ENCODE results near the gene BCL11A.
A peak's percentile ranks its signal among the peaks of the same experiment; 100 is the strongest.

Gene BCL11A

GRCh38 chr2:60547841-60548240 is 5.6 kb downstream of the BCL11A start:
- intact Hi-C loops (cut with micrococcal nuclease) = loop anchor here (2.0 to 5.0 kb wide), 2 partner anchors 31 to 66 kb away; no protein-coding TSS in a partner anchor
- Mint-ChIP-seq H3K27ac (no peak overlapping the region), H3K4me1 (ENCODE audit: low read depth) (peaks cover 55% of the 10 kb centered on the region), H3K27me3 (no peaks in the 10 kb centered on the region), H3K4me3 (no peak overlapping the region), H3K36me3 (ENCODE audit: low read depth) (peaks cover 63% of the 10 kb centered on the region), H3K9me3 (no peaks in the 10 kb centered on the region)

GRCh38 chr2:60546756-60547420 is 6.6 kb downstream of the BCL11A start:
- Mint-ChIP-seq H3K9me3 (no peaks in the 10 kb centered on the region), H3K36me3 (ENCODE audit: low read depth) (peaks cover 55% of the 10 kb centered on the region), H3K27ac (no peak overlapping the region), H3K27me3 (no peaks in the 10 kb centered on the region), H3K4me1 (ENCODE audit: low read depth) (peaks cover 52% of the 10 kb centered on the region), H3K4me3 (no peak overlapping the region)
- intact Hi-C loops (cut with micrococcal nuclease) = loop anchor here (5.0 kb wide), 1 partner anchor 65 kb away; no protein-coding TSS in a partner anchor

- H3K36me3 Mint-ChIP-seq (ENCODE audit: low read depth) = peaks cover 50% of the 10 kb centered on the region
- H3K4me1 Mint-ChIP-seq (ENCODE audit: low read depth) = peaks cover 51% of the 10 kb centered on the region
- H3K27ac Mint-ChIP-seq = no peak overlapping the region
- intact Hi-C loops (cut with micrococcal nuclease) = loop anchor here (5.0 kb wide), 1 partner anchor 63 kb away; no protein-coding TSS in a partner anchor
- H3K27me3 Mint-ChIP-seq = no peaks in the 10 kb centered on the region
- H3K9me3 Mint-ChIP-seq = no peaks in the 10 kb centered on the region
- no peak overlapping the region for H3K4me3 Mint-ChIP-seq
These were observed 8.4 kb downstream of the BCL11A start for GRCh38 chr2:60544954-60545560.

GRCh38 chr2:60544062-60544461 is 9.4 kb downstream of the BCL11A start:
- H3K36me3 Mint-ChIP-seq (ENCODE audit: low read depth) = peaks cover 50% of the 10 kb centered on the region

GRCh38 chr2:60541056-60541651 is 12.3 kb downstream of the BCL11A start:
- H3K4me1 Mint-ChIP-seq (ENCODE audit: low read depth) = peaks cover 38% of the 10 kb centered on the region
- no peaks in the 10 kb centered on the region for H3K9me3 Mint-ChIP-seq
- H3K36me3 Mint-ChIP-seq (ENCODE audit: low read depth) = peaks cover 60% of the 10 kb centered on the region
- H3K27ac Mint-ChIP-seq = no peak overlapping the region
- H3K4me3 Mint-ChIP-seq = no peak overlapping the region
- intact Hi-C loops (cut with micrococcal nuclease) = no loop called here
- no peaks in the 10 kb centered on the region for H3K27me3 Mint-ChIP-seq

More at GRCh38 chr2:60544062-60544461, 9.4 kb downstream of the BCL11A start:
- H3K27me3 Mint-ChIP-seq = no peaks in the 10 kb centered on the region
- intact Hi-C loops (cut with micrococcal nuclease) = no loop called here
- peaks cover 49% of the 10 kb centered on the region for H3K4me1 Mint-ChIP-seq (ENCODE audit: low read depth)
- no peaks in the 10 kb centered on the region for H3K9me3 Mint-ChIP-seq
- peak overlapping the region; percentile 13 for H3K4me3 Mint-ChIP-seq
- H3K27ac Mint-ChIP-seq = peak overlapping the region; percentile 59

- Mint-ChIP-seq H3K4me1 (ENCODE audit: low read depth) (peaks cover 41% of the 10 kb centered on the region), H3K27ac (no peak overlapping the region), H3K36me3 (ENCODE audit: low read depth) (peaks cover 54% of the 10 kb centered on the region), H3K27me3 (no peaks in the 10 kb centered on the region), H3K9me3 (no peaks in the 10 kb centered on the region), H3K4me3 (no peak overlapping the region)
- intact Hi-C loops (cut with micrococcal nuclease) = no loop called here
These were observed 13.4 kb downstream of the BCL11A start for GRCh38 chr2:60540074-60540473.

- intact Hi-C loops (cut with micrococcal nuclease) = no loop called here
These were observed 14.3 kb downstream of the BCL11A start for GRCh38 chr2:60539140-60539539.

GRCh38 chr2:60538101-60538500 is 15.4 kb downstream of the BCL11A start:
- Mint-ChIP-seq H3K27ac (no peak overlapping the region), H3K9me3 (no peaks in the 10 kb centered on the region), H3K36me3 (ENCODE audit: low read depth) (peaks cover 42% of the 10 kb centered on the region), H3K27me3 (no peaks in the 10 kb centered on the region), H3K4me1 (ENCODE audit: low read depth) (peaks cover 43% of the 10 kb centered on the region), H3K4me3 (no peak overlapping the region)
- intact Hi-C loops (cut with micrococcal nuclease) = no loop called here

More at GRCh38 chr2:60539140-60539539, 14.3 kb downstream of the BCL11A start:
- peaks cover 45% of the 10 kb centered on the region for H3K36me3 Mint-ChIP-seq (ENCODE audit: low read depth)
- H3K9me3 Mint-ChIP-seq = no peaks in the 10 kb centered on the region
- no peak overlapping the region for H3K27ac Mint-ChIP-seq
- no peaks in the 10 kb centered on the region for H3K27me3 Mint-ChIP-seq
- no peak overlapping the region for H3K4me3 Mint-ChIP-seq
- H3K4me1 Mint-ChIP-seq (ENCODE audit: low read depth) = peaks cover 41% of the 10 kb centered on the region

- intact Hi-C loops (cut with micrococcal nuclease) = no loop called here
- no peaks in the 10 kb centered on the region for H3K27me3 Mint-ChIP-seq
- peaks cover 53% of the 10 kb centered on the region for H3K36me3 Mint-ChIP-seq (ENCODE audit: low read depth)
These were observed 16.7 kb downstream of the BCL11A start for GRCh38 chr2:60536746-60537145.

GRCh38 chr2:60535685-60536312 is 17.7 kb downstream of the BCL11A start:
- Mint-ChIP-seq H3K27ac (no peak overlapping the region), H3K9me3 (no peaks in the 10 kb centered on the region), H3K27me3 (no peaks in the 10 kb centered on the region), H3K4me1 (ENCODE audit: low read depth) (peaks cover 59% of the 10 kb centered on the region), H3K4me3 (no peak overlapping the region), H3K36me3 (ENCODE audit: low read depth) (peaks cover 54% of the 10 kb centered on the region)
- intact Hi-C loops (cut with micrococcal nuclease) = no loop called here

More at GRCh38 chr2:60536746-60537145, 16.7 kb downstream of the BCL11A start:
- no peaks in the 10 kb centered on the region for H3K9me3 Mint-ChIP-seq
- H3K27ac Mint-ChIP-seq = no peak overlapping the region
- H3K4me3 Mint-ChIP-seq = no peak overlapping the region
- H3K4me1 Mint-ChIP-seq (ENCODE audit: low read depth) = peaks cover 50% of the 10 kb centered on the region

- no peak overlapping the region for H3K27ac Mint-ChIP-seq
- H3K4me3 Mint-ChIP-seq = no peak overlapping the region
These were observed 18.4 kb downstream of the BCL11A start for GRCh38 chr2:60534892-60535684.

GRCh38 chr2:60534052-60534685 is 19.3 kb downstream of the BCL11A start:
- no peak overlapping the region for H3K4me3 Mint-ChIP-seq
- intact Hi-C loops (cut with micrococcal nuclease) = no loop called here
- no peaks in the 10 kb centered on the region for H3K9me3 Mint-ChIP-seq
- peaks cover 44% of the 10 kb centered on the region for H3K36me3 Mint-ChIP-seq (ENCODE audit: low read depth)
- H3K4me1 Mint-ChIP-seq (ENCODE audit: low read depth) = peaks cover 68% of the 10 kb centered on the region
- H3K27me3 Mint-ChIP-seq = no peaks in the 10 kb centered on the region
- H3K27ac Mint-ChIP-seq = no peak overlapping the region

More at GRCh38 chr2:60534892-60535684, 18.4 kb downstream of the BCL11A start:
- no peaks in the 10 kb centered on the region for H3K9me3 Mint-ChIP-seq
- peaks cover 47% of the 10 kb centered on the region for H3K36me3 Mint-ChIP-seq (ENCODE audit: low read depth)
- H3K4me1 Mint-ChIP-seq (ENCODE audit: low read depth) = peaks cover 59% of the 10 kb centered on the region
- intact Hi-C loops (cut with micrococcal nuclease) = no loop called here
- H3K27me3 Mint-ChIP-seq = no peaks in the 10 kb centered on the region
